CD4-positive, alpha-beta T cell treated with Interleukin-17A for 4 hours (primary cell): Measurements from ENCODE around the gene HOXB5.

Source experiments
- DNase-seq: peaks from one replicate; pipeline ENCODE4 v3.0.0-alpha.2; 2020; ENCODE audit warnings: mixed read lengths

Gene HOXB5

DNA sequence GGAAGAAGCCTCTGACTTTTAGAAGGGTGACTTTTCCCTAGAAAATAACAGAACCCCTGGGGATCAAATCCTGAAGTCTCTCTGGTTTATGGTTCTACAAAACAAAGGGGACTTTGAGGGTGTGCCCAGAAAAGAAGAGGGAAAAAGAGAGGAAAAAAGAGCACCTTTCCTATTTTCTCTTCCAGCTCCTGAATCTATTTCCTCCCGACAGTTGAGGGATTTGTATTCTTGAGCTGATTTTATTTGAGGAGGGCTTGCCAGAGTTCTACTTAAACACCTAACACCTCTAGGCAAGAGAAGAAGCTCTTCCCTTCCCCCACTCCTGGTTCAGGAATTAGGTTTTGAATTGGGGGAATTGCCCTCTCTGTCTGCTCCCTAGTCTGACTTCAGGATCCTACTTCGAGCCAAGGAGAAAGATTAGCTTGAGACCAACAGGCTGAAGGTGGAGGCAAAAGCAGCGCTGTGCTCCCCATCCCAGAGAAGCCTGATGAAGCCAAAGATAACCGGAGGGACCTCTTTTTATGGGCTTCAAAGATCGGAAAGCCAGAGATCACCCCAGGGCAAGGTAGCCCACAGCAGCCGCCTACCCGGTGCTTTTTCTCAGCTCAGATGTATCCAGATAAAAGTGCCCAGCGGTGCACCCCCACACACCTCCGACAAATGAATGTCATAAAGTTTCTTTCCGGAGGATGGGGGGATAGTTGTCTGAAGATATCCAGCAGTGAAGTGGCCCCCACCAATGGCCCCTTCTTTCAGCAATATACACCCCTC, 4.3 kb downstream of the HOXB5 start:
- no peak for DNase-seq

DNA sequence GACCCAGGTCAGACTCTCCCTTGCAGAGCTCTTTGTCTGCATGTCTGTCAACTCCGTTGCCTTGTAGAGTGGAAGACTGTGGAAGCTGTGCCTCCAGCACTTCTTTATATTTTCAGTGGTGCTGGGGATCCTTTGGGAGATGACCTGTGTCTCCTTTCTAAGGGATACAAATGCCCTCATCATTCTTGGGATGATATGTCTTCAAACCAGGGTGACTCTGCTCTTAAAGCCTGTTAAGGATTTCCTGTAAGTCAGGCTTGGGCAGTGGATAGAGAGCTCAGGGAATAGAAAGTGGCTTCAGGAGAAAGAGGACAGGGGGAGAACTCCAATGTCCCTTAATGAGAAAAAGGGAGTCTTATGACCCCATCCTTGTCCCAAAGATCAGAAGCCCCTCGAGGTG, 5.1 kb downstream of the HOXB5 start:
- no peak for DNase-seq

DNA sequence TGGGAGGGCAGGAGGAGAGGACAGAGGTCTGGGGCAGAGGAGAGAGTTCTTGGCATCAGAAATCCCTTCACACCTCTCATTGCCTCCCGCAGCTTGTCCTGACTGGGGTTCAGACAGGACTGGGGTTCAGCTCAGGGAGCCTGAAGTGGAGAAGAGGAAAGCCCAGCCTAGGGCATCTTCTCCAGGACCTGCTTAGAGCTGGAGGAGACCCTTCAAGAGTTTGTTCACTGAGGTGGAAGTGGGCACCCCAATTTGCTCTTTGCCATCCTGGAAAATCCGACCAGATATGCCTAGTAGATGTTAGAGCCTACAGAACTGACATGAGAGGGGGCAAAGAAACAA, 5.5 kb downstream of the HOXB5 start:
- DNase-seq: no peak

DNA sequence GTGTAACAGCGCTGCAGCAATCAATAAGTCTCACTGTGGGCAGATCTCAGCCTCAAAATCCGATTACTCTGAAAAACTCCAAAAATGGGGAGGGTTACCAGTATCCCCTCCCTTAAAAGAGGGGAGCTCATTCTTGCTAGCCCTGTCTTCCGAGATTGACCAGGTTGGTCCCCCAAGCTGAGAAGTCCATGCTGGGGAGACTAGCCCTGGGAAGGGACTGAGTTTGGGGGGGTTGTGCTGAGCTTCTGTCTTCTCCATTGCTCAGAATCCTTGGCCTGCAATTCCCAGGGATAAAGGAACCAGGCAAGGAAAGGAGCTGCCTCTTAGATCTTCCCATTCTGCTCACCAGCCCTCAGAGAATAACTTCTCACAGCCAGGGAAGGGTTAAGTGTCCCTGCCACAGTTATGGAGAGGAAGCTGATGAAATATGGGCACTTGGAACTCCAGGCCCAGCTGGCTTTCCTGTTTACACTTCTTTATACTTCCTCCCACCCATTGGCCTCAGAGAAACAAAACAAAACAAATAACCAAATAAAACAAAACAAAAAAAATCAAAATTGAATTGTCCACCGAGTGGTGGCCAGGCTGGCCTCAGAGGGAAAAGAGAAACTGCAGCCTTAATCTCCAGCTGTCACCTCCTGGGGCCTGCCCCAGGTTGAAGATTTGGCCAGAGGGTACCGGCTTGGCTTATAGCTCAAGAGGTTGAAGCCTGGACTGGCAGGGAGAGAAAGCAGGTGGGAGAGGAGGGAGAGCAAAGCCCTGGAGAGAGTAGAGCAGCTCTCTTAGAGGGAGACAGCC, 6.1 kb downstream of the HOXB5 start:
- DNase-seq: no peak

DNA sequence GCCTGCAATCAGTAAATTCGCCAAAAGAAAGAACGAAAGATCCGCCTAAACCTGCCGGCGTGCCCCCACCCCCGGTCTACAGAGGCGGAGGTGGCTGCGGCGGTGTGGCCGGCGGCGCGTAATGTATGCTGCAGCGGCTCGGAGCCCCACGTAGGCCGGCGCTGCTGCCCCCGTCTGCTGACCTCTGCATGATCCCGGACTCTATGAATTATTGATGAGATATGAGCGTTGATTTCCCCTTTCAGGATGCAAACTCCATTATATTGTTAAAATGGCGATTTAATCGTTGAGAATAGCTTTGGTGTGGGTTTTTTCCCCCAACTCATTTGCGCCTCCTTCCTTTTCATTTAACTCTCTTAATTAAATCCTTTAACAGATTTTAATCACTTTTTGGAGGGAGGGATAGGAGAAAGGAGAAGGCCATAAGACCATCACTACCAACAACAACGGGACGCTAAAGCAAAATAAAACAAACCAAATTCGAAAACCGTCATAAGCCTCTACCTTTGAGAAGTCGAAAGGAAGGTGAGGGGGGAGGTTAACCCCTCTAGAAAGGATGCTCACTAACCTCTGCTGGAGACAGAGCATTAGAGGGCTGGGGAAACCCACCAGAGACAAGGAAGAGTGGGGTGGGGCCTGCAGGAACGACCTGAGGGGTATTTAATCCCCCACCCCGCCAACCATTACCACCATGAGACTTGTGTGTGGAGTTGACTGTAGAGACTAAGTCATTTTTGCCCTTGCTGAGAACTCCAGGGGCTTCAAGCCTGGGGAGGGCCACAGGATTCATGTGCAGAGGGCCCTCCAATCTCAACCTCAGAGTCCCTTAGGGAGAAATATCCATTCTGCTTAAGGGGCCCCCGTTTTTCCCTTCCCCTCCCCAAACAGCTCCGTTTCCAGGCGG, 7.0 kb downstream of the HOXB5 start:
- peak; percentile 59 for DNase-seq

DNA sequence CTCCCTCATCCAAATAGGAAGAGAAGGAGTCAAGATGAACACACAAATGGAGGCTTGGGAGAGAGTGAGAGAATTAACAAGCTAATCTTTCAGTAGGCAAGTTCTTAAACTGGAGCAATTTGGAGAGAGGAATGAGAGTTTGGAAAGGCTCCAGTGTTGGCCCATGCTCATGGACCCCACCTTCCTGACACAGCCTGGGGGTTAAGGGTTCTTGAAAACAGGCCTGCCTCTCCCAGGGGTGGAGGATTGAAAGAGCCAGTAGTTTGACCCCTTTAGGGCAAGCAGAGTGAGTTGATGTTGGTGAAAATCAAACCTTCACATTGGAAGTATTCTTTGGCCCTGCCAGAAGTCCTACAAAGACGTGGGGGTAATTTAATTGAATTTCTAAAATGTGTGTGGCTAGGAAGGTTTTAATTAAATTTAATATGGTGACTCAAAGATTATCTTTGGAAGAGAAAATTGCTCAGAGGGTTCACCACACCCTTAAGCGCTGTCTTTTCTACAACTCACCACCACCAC, 9.3 kb downstream of the HOXB5 start:
- DNase-seq: no peak

DNA sequence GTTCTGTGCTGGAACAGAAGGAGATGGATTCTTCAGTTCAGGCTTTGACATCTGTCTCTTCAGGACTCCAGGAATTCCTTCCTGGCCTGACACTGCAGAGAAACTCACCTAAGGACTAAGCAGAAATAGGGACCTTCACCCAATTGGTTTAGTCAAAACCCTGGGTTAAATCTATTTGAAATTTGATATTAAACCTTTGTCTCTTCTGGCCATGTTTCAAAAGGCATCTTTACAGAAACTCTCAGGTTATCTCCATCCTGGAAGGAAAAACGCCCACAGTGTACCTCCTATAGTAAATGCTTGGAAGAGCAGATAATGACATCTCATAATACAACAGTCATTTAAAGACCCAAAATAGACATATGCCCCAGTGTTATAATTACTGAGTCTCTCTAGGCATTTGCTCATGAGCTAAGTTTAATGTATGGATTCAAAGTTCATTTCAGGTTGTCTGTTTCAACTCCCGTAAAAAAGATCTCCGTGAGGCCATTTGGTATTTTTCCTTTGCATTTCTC, 9.8 kb downstream of the HOXB5 start:
- DNase-seq: no peak

- DNase-seq: no peak
Observed at GRCh38 chr17:48582750-48583069, 10.9 kb downstream of the HOXB5 start.

DNA sequence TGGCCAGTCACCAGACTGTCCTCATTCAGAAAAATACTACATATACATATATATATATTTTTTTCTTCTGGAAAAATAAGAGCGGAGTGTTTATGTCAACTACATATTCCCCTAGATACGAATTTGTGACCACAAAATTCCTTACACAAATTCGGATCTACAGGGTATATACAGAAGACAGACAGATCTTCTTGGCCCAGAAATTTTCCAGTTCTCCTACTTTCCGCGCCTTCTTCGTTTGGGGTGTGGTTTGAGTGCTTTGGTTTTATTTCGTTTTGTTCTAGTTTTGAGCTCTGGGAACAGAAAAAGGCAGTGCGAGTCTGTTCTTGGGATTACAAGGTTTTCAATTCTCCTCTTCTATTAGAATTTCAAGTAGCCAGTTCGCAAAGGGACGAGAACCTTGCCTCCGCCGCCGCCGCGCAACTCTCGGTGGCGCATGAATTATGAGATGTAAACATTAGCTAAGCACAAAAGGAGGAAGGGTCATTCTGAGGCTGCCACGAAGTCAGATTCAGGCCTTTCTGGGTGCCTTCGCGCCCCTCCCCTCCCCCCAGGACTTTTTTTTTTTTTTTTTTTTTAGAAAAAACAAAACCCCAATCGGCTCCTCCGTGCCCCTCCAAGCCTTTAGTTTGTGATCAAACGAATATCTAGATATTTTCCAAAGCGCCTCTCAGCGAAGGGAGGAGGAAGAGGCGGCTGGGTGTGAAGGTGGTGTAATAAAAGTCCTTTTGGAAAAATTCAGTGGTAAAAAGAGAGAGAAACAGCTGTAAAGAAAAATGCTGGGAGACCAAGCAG, 13.6 kb downstream of the HOXB5 start:
- no peak for DNase-seq

GRCh38 chr17:48579471-48579759, 14.2 kb downstream of the HOXB5 start:
- no peak for DNase-seq

DNA sequence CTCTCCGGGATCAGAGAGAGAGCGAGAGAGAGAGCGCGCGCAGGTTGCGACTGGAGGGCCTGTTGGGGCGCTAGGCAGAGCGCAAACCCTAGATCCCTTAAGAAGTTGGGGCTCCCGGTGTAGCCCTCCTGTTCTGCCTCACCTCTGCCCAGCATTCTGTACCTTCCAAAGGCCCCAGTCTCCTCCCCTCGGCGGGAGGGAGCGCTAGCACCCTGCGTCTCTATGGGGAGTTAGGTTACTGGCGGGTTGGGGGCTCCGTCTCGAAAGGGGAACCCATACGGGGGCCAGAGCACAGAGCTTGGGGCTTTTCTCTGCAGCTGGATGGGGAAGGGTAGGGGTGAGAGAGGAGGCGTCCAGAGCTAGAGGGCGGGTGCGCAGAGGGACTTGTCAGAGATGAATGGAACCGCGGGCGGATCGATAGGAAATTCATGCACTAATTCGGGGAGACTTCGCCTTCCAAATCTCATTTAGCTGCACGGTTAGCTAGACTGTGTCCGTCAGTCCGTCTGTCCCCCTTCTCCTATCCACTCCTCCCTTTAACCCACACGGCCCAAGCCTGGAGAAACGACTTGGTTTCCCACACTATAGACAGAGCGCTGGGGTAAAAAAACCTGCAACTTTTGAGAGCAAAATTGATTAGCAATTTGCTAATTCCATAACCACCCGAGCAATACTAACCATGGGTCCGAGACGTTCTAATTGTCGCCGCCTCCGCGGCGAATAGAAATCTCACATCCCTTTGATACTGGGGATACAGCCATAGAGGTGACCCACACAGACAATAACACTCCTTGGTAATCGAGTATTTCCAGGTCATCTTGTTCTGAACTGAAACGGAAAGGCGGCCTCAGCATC, 14.7 kb downstream of the HOXB5 start:
- no peak for DNase-seq

DNA sequence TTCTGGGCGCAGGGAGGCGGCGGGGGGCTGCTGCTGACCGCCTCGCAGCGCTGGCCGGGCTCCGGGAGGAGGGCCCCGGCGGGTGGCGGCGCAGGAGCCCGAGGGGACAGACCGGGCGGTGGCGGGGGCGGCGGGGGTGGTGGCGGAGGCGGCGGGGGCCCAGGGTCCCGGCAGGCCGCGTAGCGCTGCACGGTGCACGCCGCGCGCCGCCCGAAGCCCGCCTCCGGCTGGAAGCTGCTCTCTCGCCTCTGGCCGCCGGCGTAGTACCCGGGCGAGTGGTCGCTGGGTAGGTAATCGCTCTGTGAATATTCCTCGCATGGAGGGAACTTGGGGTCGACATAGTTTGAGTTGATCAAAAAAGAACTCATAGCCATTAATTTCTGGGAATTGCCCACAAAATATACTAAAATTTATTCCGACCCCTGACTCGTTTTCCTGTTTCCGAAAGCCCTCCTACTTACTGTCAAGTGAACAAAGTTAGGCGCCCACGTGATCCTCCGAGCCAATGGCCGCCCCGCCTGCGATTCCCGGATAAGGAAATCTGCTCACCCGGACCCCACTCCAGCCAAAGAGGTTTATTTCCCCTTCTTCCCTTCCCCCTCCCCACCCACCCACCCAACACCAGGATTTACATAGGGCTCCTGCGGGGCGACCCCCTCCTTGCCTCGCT, 15.5 kb downstream of the HOXB5 start, which contains the start of gene HOXB4:
Gene HOXB4, minus strand, starts transcription at position 405 of the 670 bp plus-strand sequence. Its CDS starts 31 bp downstream, at position 374.
- DNase-seq: peak; percentile 77

- DNase-seq: peak; percentile 37
Observed at GRCh38 chr17:48577330-48577945, 16.1 kb downstream of the HOXB5 start.

DNA sequence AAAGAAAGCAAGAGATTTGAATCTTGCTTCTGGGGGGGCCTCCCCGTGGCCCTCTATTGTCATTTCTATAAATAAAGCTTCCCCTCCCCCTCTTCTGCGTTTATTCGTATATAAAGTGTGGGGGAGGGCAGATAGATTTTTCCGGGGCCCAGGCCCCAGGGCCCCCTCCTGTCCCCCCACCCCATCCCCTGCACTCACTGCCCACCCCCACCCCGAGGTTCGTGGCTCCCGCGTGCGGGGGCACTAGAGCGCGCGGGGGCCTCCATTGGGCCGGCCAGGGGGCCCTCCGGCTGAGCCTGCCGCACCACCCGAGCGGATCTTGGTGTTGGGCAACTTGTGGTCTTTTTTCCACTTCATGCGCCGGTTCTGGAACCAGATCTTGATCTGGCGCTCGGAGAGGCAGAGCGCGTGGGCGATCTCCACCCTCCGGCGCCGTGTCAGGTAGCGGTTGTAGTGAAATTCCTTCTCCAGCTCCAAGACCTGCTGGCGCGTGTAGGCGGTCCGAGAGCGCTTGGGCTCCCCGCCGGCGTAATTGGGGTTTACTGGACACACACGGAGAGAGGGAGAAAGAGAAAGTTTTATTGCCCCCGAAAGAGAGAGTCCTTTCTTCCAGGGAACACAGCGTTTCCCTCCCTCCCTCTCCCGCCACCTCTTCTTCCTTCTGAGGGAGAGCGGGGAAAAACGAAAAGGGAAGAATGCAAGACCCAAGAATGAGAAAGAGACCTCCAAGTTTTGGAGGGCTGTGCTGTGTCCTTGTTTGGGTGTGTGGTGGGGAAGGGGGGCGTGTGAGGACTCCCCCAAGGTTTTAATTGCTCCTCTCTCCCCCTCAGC, 16.9 kb downstream of the HOXB5 start:
- DNase-seq: no peak

GRCh38 chr17:48575673-48576478, 17.7 kb downstream of the HOXB5 start:
- no peak for DNase-seq

GRCh38 chr17:48575066-48575582, 18.5 kb downstream of the HOXB5 start:
- no peak for DNase-seq

- no peak for DNase-seq
Observed at GRCh38 chr17:48574505-48575065, 19.0 kb downstream of the HOXB5 start.
